GM21390 (cell line): ENCODE results near the gene DHFR2.
"Not testable (repeated sequence)": the region's sequence is repeated elsewhere in the genome, so short reads cannot be mapped to it uniquely, and the experiment has no call there.

Source experiments
- ATAC-seq: cut with Tn5 transposase; IDR thresholded peaks from one replicate; pipeline ENCODE4 v1.9.1; 2021; ENCODE audit not compliant: unreplicated experiment

Gene DHFR2

DNA sequence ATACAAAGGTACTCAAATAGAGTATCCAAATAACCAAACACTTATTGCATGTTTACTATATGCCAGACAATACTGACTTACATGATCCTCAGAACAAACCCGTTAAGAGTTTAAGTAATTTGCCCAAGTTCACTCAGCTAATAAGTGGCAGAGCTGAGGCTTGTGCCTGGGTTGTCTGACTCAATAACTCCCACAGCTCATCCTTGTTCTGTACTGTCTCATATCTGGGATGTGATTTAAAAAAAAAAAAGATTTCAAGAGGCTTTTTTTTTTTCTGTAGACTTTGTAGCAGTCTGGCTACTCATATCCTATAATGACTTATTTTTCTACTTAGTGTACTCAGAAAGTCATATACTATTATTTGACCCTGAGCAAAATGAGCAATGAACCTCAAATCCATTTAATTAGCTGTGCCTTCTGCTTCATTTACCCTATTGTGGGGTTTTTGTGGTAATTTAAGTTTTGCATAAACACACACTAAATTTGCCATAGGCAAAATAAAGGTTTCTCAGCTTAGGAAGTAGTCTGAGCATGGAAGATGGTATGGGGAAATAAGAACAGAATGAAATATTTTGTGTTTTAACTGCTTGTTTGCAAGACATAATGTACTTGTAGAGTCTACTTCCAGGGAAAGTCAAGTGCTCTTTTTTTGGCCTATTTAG lies 3.2 kb upstream of the DHFR2 start:
- no peak for ATAC-seq

- ATAC-seq = no peak
These were observed 2.4 kb upstream of the DHFR2 start for GRCh38 chr3:94065122-94065521.

- ATAC-seq = no peak
These were observed 1.6 kb upstream of the DHFR2 start for GRCh38 chr3:94064243-94064860.

DNA sequence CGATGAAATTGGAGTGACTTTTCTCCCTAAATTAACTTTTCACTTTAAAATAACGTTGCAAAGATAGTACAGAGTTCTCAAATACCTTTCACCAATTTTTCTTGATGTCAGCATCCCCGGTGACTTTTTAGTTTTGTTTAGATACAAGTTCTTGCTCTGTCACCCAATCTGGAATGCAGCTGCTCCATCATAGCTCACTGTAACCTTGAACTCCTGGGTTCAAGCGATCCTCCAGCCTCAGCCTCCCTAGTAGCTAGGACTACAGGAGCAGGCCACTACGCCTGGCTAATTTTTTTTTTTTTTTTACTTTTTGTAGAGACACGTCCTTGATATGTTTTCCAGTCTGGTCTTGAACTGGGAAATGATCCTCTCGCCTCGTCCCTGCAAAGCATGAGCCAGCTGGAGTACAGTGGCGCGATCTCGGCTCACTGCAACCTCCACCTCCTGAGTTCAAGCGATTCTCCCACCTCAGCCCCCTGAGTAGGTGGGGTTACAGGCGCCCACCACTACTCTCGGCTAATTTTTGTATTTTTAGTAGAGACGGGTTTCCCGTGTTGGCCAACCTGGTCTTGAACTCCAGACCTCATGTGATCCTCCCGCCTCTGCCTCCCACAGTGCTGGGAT lies 892 bp upstream of the DHFR2 start:
- ATAC-seq = no peak

- no peak for ATAC-seq
These were observed 1.4 kb downstream of the DHFR2 start for GRCh38 chr3:94061297-94061696.

DNA sequence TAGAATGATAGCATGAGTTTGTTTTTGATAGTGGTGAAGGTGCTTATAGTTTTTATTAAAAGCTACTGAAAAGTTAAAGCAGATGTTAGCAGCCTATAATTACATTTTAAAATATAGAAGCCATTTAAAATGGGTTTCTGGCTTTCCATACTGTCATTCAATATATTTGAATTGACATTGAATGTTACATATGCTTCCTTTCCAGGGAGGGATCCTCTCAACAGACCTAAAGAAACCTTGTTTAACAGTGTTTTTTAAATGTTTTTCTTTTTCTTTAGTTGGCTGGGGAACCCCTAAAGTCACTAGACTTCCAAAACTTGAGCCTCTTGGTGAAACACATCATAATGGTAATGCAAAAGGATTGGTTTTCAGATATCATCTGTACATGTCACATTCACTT lies 12.2 kb downstream of the DHFR2 start:
- ATAC-seq = no peak

GRCh38 chr3:94049267-94049666 lies 13.4 kb downstream of the DHFR2 start:
- no peak for ATAC-seq

GRCh38 chr3:94046533-94046932 lies 16.2 kb downstream of the DHFR2 start:
- no peak for ATAC-seq

GRCh38 chr3:94044100-94044936 lies 18.4 kb downstream of the DHFR2 start:
- not testable (repeated sequence) for ATAC-seq

DNA sequence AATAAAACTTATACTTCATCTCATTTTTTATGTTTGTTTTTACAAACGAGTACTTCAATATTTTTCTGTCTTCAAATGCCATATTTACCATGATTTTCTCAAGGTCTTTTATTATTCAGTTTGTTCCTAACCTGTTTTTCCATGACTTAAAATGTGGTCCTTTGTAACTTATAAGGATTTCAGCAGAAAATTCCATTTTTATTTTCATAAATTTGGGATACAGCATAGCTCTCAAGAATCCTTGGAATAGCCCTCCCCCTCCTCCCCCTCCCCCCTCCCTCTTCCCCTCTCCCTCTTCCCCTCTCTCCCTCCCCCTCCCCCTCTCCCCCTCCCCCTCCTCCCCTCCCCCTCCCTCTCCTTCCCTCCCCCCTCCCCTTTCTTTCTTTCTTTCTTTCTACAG lies 19.4 kb downstream of the DHFR2 start:
- ATAC-seq = no peak

- peak; percentile 64 for ATAC-seq
These were observed 25.7 kb downstream of the DHFR2 start for GRCh38 chr3:94036909-94037507.

DNA sequence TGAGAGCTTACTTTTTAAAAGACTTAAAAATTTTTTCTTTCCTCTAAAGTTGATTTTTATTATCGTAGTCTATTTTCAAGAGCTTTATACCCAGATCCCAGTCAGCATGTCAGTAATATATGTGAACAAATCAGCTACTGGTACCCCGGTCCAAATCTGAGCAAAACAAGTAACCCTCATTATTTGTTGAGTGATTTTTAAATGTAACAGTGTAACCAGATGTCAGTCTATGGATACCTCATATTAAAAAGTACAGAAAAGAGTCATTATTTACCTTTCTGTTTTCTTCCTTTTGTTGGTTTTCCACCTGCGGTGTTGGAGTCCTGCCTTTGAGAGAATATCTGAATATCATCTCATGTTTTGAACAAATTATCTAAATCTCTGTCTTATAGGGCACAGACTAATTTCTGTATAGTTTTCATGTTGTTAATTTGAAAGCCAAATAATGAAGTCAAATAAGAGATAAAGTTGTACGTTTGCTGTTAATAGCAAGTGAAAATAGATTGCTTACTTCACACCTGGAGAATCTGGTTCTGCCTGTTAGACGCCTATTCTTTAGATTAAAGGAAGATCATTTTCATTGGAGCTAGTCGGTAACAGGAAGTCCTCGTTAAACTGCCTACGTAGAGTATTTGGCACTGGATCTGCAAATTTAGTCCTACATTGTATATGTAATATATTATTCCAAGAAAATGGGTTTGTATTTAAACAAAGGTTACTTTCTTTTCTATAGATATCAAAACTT lies 34.5 kb downstream of the DHFR2 start, which contains the start of gene STX19:
Gene STX19 (minus strand): TSS at position 505 of the 745 bp plus-strand sequence. CDS start 13,328 bp downstream, outside the sequence.
- ATAC-seq = no peak

DNA sequence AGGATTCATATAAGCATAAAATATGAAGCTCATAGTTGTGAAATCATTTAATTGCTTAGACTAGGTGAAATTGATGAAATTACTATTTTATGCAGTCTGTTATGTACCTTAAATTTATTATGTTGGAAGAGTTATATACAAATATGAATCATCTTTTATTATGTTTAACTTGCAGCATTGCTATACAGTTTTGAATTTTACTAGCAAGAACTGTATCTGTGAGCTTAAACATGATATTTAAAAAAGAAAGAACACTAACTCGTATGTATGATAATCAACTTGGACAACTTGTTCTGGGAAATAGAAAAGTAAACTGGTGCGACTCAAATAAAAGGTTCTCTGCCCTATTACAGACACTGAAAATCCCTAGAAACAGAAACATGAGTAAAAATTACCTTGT lies 36.1 kb downstream of the DHFR2 start:
- no peak for ATAC-seq

- ATAC-seq = no peak
These were observed 38.3 kb downstream of the DHFR2 start for GRCh38 chr3:94024385-94024784.

- ATAC-seq = no peak
These were observed 42.4 kb downstream of the DHFR2 start for GRCh38 chr3:94020293-94020692.

GRCh38 chr3:94019659-94020058 lies 43.1 kb downstream of the DHFR2 start:
- no peak for ATAC-seq

DNA sequence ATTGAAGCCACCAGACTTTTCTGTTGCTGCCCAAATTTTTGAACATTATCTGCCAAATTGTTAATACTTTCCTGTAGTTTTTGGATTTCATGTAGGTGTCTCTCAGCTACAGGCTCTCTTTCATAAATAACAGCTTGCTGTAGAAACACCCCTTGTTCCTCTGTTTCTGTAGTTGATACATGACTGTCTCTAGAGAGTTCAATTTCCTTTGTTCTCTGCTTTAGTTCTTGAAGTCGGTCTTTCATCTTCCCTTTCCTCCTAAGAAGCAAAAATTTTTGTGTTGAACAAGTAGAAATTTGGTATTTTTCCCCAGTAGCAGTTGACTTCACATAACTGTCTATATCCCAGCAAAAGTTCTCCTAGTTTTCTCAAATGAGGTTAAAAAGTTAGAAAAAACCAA lies 47.7 kb downstream of the DHFR2 start:
- no peak for ATAC-seq

GRCh38 chr3:94012185-94012584 lies 50.5 kb downstream of the DHFR2 start:
- ATAC-seq = no peak

DNA sequence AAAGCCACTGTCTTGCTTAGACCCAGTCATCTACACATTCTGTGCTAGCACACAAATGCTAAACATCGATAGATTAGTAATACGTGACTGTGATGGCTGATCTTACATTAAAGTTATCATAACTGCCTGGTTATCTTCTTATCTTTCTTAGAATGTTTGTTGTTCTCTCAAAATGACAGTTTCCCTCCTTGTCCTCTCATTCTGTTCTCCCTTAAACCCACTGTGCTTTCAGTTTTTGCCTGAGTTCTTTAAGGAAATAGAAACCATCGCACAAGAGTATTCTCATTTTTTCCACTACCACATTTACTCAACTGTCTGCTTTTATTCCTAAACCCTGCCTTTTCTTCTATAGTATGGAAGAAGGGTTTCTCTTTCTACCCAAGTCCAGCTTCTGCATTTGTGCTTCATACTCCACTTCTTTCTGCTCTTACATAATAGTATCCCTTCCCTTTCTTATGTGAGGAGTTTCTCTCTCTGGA lies 51.4 kb downstream of the DHFR2 start:
- ATAC-seq = no peak

DNA sequence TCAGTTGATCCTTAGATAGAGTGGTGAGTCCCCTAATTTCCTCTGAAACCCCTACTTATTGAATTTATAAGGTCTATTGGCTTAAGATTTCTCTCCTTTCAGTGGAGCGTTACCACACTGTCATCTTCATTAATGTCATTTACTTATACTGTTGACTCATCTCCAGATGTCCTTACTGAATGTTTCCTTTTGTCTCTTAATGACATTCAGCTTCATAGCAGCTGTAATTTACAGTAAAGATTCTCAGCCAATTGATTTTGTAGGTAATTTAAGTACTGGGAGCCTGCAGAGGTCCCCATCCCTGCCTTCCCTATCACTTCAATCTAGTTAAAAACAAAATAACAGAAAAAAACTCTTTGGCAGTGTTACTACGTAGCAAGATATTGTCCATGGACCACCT lies 53.1 kb downstream of the DHFR2 start:
- ATAC-seq = no peak
